ENCODE data around the gene ALPK3. TPM values are rescaled to one million over a fixed set of nuclear protein-coding genes. Genes with fewer than 3 reads are reported as not detected.

ALPK3 gene
- total and polyA plus RNA-seq, 9 of the 15 experiments (the other 6 are each of a cell fraction or from before 2014, with no cell fraction given) = 0.04 to 1.0 (median 0.07) TPM; not detected in 2

DNA sequence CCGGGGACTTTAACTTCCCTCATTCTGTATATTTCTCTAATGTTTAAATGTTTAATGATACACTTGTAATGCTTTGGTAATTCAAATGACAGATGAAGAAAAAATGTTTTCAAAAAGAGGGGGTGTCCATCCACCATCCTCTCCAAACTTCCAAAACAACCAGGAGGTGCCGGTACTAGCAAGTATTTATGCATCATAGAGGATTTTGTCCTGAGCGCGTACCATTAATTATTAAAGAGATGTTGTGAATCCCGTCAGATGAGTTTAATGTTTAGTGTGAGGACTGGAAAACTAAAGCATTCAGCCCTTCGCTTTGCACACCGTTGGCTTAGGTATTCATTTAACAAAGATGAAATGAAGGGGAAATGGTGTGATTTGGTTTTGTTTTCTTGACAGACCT lies 68.6 kb downstream of the ALPK3 start:
- in situ Hi-C loops (cut with MboI) = loop anchor here (25.0 kb wide), 1 partner anchor 298 kb away; no protein-coding TSS in a partner anchor
- no TSS peak for BruUV-seq (replicated peaks)
- no peak overlapping the region for H3K4me2 ChIP-seq (ENCODE audit: insufficient read depth, low read length)

More for the DNA sequence above, 68.6 kb downstream of the ALPK3 start:
- Histone ChIP-seq H3K27me3 (ENCODE audit: control insufficient read depth in 2 of 2, insufficient read depth in 2 of 2, low read length in 2 of 2) (peaks cover under 1 to 13% of the 10 kb centered on the region in 2 experiments; a peak in 3 of 5 replicates), H2AFZ (ENCODE audit: low read depth, low read length) (no peak overlapping the region), H3K36me3 (ENCODE audit: control insufficient read depth, insufficient read depth, low read length) (no peaks in the 10 kb centered on the region), H3K79me2 (ENCODE audit: control insufficient read depth, insufficient read depth, low read length) (no peaks in the 10 kb centered on the region), H3K4me1 (replicated peaks in 1 of 2; ENCODE audit: control insufficient read depth in 2 of 2, insufficient read depth in 2 of 2, low read length in 2 of 2) (peaks cover 3 to 10% of the 10 kb centered on the region in 2 experiments; a peak in 3 of 5 replicates), H3K27ac (ENCODE audit: extremely low read depth, low read depth, low read length) (no peak overlapping the region), H3K9me1 (ENCODE audit: control insufficient read depth, insufficient read depth, low read length) (no peaks in the 10 kb centered on the region), H3K4me3 (no peak overlapping the region), H3K9ac (ENCODE audit: insufficient read depth in 1 of 2, low read depth in 2 of 2, low read length in 2 of 2) (no peak overlapping the region), H3K9me3 (replicated peaks; ENCODE audit: control insufficient read depth, insufficient read depth, low read depth, low read length) (no peaks in the 10 kb centered on the region), H4K20me1 (replicated peaks; ENCODE audit: control insufficient read depth, insufficient read depth, low read length) (no peaks in the 10 kb centered on the region)
- POLR2A ChIA-PET = interaction anchor here (2.0 kb wide), 1 partner anchor 14 kb away, joined by 6 read pairs; no protein-coding TSS in a partner anchor
- ATAC-seq = no peak
- FAIRE-seq = no peak
- CTCF ChIA-PET (ENCODE audit: low intra/inter-chr PET ratio) = no interaction called here
- TF ChIP-seq CBFA2T3 (IDR thresholded peaks at IDR 0.05) (no peak), CREB1 (IDR thresholded peaks at IDR 0.05) (no peak), CREB1 (CRISPR knock-in tag; IDR thresholded peaks at IDR 0.05) (no peak), PCBP2 (IDR thresholded peaks at IDR 0.05; ENCODE audit: low read depth, low read length, poor library complexity, severe bottlenecking) (no peak), ERF (CRISPR knock-in tag; IDR thresholded peaks at IDR 0.05) (no peak)
- TF ChIP-seq, protein P1, sequence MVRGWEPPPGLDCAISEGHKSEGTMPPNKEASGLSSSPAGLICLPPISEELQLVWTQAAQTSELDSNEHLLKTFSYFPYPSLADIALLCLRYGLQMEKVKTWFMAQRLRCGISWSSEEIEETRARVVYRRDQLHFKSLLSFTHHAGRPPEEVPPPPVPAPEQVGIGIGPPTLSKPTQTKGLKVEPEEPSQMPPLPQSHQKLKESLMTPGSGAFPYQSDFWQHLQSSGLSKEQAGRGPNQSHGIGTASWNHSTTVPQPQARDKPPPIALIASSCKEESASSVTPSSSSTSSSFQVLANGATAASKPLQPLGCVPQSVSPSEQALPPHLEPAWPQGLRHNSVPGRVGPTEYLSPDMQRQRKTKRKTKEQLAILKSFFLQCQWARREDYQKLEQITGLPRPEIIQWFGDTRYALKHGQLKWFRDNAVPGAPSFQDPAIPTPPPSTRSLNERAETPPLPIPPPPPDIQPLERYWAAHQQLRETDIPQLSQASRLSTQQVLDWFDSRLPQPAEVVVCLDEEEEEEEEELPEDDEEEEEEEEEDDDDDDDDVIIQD (CRISPR knock-in tag; IDR thresholded peaks at IDR 0.05) = no peak
- TF ChIP-seq, protein P2, sequence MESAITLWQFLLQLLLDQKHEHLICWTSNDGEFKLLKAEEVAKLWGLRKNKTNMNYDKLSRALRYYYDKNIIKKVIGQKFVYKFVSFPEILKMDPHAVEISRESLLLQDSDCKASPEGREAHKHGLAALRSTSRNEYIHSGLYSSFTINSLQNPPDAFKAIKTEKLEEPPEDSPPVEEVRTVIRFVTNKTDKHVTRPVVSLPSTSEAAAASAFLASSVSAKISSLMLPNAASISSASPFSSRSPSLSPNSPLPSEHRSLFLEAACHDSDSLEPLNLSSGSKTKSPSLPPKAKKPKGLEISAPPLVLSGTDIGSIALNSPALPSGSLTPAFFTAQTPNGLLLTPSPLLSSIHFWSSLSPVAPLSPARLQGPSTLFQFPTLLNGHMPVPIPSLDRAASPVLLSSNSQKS (CRISPR knock-in tag; IDR thresholded peaks at IDR 0.05) = no peak
- WGBS (ENCODE audit: insufficient coverage, low coverage, missing lambda C conversion rate) = 30% methylated on average over 7 of the region's 7 CpGs
- DNase-seq (ENCODE audit: extremely low read depth in 1 of 4, low spot score in 3 of 4) = no peak
- intact Hi-C loops (cut with micrococcal nuclease) = loop anchor here (10.0 kb wide), 1 partner anchor 159 kb away; no protein-coding TSS in a partner anchor

Data from K562 (cell line).